ENCODE data around the gene CUEDC2.

The CUEDC2 gene

GRCh38 chr10:102473445-102474331, 41.3 kb upstream of the CUEDC2 start:
- H3K4me3 Mint-ChIP-seq: no peak overlapping the region
- no peak overlapping the region for H3K27ac Mint-ChIP-seq
- H3K4me1 Mint-ChIP-seq: peaks cover 5% of the 10 kb centered on the region
- H3K36me3 Mint-ChIP-seq (ENCODE audit: low read depth): peaks cover under 1% of the 10 kb centered on the region
- no peak for DNase-seq
- no peaks in the 10 kb centered on the region for H3K27me3 Mint-ChIP-seq (ENCODE audit: low read depth, poor library complexity)
- no peaks in the 10 kb centered on the region for H3K9me3 Mint-ChIP-seq
- TF ChIP-seq, protein P1, sequence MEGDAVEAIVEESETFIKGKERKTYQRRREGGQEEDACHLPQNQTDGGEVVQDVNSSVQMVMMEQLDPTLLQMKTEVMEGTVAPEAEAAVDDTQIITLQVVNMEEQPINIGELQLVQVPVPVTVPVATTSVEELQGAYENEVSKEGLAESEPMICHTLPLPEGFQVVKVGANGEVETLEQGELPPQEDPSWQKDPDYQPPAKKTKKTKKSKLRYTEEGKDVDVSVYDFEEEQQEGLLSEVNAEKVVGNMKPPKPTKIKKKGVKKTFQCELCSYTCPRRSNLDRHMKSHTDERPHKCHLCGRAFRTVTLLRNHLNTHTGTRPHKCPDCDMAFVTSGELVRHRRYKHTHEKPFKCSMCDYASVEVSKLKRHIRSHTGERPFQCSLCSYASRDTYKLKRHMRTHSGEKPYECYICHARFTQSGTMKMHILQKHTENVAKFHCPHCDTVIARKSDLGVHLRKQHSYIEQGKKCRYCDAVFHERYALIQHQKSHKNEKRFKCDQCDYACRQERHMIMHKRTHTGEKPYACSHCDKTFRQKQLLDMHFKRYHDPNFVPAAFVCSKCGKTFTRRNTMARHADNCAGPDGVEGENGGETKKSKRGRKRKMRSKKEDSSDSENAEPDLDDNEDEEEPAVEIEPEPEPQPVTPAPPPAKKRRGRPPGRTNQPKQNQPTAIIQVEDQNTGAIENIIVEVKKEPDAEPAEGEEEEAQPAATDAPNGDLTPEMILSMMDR (IDR thresholded peaks at IDR 0.05): no peak

GRCh38 chr10:102470579-102471546, 38.5 kb upstream of the CUEDC2 start:
- Mint-ChIP-seq H3K4me1 (peaks cover 5% of the 10 kb centered on the region), H3K4me3 (no peak overlapping the region), H3K36me3 (ENCODE audit: low read depth) (no peaks in the 10 kb centered on the region), H3K9me3 (no peaks in the 10 kb centered on the region), H3K27me3 (ENCODE audit: low read depth, poor library complexity) (no peaks in the 10 kb centered on the region), H3K27ac (no peak overlapping the region)
- TF ChIP-seq, protein P1 (IDR thresholded peaks at IDR 0.05): no peak
- no peak for DNase-seq

GRCh38 chr10:102468683-102469082, 36.3 kb upstream of the CUEDC2 start:
- Mint-ChIP-seq H3K9me3 (no peaks in the 10 kb centered on the region), H3K27ac (no peak overlapping the region), H3K4me3 (no peak overlapping the region), H3K27me3 (ENCODE audit: low read depth, poor library complexity) (peaks cover 8% of the 10 kb centered on the region), H3K36me3 (ENCODE audit: low read depth) (no peaks in the 10 kb centered on the region), H3K4me1 (peaks cover 8% of the 10 kb centered on the region)
- TF ChIP-seq, protein P1 (IDR thresholded peaks at IDR 0.05): no peak
- no peak for DNase-seq

GRCh38 chr10:102467971-102468438, 35.6 kb upstream of the CUEDC2 start:
- Mint-ChIP-seq H3K27ac (peak overlapping the region; percentile 32), H3K4me1 (peaks cover 14% of the 10 kb centered on the region), H3K36me3 (ENCODE audit: low read depth) (no peaks in the 10 kb centered on the region), H3K4me3 (no peak overlapping the region), H3K27me3 (ENCODE audit: low read depth, poor library complexity) (peaks cover 15% of the 10 kb centered on the region), H3K9me3 (no peaks in the 10 kb centered on the region)
- TF ChIP-seq, protein P1 (IDR thresholded peaks at IDR 0.05): no peak
- no peak for DNase-seq

GRCh38 chr10:102467318-102467717, 34.9 kb upstream of the CUEDC2 start:
- Mint-ChIP-seq H3K27ac (no peak overlapping the region), H3K4me3 (no peak overlapping the region), H3K4me1 (peaks cover 21% of the 10 kb centered on the region), H3K36me3 (ENCODE audit: low read depth) (no peaks in the 10 kb centered on the region), H3K9me3 (no peaks in the 10 kb centered on the region), H3K27me3 (ENCODE audit: low read depth, poor library complexity) (peaks cover 22% of the 10 kb centered on the region)
- TF ChIP-seq, protein P1 (IDR thresholded peaks at IDR 0.05): no peak
- no peak for DNase-seq
